LNCaP clone FGC (cell line): ENCODE data around the gene ZBTB2.
"Not testable (repeated sequence)": the region's sequence is repeated elsewhere in the genome, so short reads cannot be mapped to it uniquely, and the experiment has no call there.

ENCODE experiments used
- DNase-seq: peaks from one replicate; pipeline ENCODE4 v3.0.0-alpha.2; 2011; ENCODE audit warnings: low read depth
- H3K4me3 ChIP-seq: 2 replicates; pipeline ENCODE4 v1.5.1; 2011; ENCODE audit warnings: mild to moderate bottlenecking, low read depth, low read length, control low read depth
- TF ChIP-seq, protein P1 (sequence below): IDR thresholded peaks from 2 replicates; pipeline ENCODE4 v1.5.1; 2012; ENCODE audit warnings: mild to moderate bottlenecking; ENCODE audit not compliant: control insufficient read depth, insufficient read depth; ENCODE audit errors: extremely low read depth

The ZBTB2 gene

DNA sequence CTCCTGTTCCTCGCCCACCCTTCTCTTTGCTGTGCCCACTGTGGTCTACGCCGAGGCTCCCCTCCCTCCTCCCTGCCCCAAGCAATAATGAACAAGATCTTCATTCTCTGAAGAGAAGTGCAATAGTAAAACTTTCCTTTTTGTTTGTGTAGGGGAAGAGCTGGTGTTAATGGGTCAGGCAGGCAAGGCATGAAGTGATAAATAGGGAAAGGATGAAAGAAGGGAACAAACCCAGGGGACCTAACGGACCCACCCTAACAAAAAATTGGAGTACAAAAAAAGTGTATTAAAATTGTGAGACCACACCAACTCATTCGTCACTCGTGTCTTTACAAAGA, 66.9 kb downstream of the ZBTB2 start:
- TF ChIP-seq, protein P1, sequence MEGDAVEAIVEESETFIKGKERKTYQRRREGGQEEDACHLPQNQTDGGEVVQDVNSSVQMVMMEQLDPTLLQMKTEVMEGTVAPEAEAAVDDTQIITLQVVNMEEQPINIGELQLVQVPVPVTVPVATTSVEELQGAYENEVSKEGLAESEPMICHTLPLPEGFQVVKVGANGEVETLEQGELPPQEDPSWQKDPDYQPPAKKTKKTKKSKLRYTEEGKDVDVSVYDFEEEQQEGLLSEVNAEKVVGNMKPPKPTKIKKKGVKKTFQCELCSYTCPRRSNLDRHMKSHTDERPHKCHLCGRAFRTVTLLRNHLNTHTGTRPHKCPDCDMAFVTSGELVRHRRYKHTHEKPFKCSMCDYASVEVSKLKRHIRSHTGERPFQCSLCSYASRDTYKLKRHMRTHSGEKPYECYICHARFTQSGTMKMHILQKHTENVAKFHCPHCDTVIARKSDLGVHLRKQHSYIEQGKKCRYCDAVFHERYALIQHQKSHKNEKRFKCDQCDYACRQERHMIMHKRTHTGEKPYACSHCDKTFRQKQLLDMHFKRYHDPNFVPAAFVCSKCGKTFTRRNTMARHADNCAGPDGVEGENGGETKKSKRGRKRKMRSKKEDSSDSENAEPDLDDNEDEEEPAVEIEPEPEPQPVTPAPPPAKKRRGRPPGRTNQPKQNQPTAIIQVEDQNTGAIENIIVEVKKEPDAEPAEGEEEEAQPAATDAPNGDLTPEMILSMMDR: no peak
- H3K4me3 ChIP-seq: no peak overlapping the region
- DNase-seq: no peak

DNA sequence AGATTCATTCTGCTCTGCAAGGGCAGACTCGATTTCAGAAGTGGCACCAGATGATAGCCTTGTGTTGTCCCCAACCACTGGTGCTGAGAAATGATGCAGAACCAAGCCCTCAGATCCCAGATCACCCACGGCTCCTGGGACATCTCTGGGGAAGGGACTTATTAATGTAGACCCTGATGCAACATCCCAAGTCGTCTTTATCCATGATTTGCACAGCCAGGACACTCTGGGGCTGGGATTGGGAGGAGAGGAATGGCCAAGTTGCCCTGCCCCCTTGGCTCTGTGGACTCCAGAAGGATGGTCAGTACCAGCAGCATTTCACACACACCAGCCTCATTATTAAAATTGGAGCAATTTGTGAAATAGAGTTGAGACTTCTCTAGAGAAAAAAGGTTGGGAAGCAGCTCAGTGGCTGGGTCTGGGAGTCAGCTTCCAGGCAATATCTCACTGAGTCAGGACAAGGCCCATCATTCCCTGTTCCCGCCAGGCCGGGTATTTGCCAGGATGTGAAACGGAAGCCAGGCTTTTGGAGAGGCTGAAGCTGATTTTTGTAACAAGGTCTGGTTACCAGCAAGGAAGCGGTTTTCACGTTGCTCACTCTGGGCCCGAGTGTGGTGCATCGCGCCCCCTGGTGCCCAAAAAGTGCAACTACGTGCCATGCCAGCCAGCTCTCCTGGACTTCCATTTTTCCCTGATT, 67.4 kb downstream of the ZBTB2 start:
- no peak for DNase-seq
- TF ChIP-seq, protein P1: peak; percentile 94
- no peak overlapping the region for H3K4me3 ChIP-seq

DNA sequence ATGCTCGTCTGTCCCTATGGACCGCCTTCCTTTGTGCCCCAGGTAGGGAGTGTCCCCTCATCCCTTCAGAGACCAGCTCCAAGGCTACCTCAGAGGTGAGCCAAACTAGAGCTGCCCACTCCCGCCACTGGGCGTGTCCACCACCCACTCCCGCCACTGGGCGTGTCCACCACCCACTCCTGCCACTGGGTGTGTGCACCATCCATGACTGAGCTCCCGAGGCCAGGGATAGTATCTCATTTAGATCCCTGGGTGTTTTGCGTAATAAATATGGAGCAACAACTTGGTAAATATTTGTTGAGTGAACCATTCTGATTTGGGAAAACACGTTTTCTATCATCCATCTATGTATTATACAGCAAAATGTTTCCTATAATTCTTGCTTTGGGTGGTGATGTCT, 68.8 kb downstream of the ZBTB2 start:
- no peak for DNase-seq
- TF ChIP-seq, protein P1: no peak

DNA sequence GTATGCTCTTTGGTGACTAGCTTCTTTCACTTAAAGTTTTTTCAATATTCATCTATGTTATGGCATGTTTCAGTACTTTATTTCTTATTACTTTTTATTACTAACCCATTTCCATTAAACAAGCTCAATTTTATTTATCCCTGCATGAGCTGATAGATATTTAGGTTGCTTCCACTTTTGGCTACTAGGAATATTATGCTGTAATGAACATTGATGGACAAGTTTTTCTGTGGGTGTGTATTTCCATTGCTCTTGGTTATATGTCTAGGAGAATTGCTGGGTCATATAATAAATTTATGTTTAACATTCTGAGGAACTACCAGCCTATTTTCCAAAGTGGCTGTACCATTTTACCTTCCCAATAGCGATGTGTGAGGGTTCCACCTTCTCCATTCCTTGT, 69.9 kb downstream of the ZBTB2 start:
- no peak overlapping the region for H3K4me3 ChIP-seq
- TF ChIP-seq, protein P1: no peak
- no peak for DNase-seq

More for the DNA sequence above, 68.8 kb downstream of the ZBTB2 start:
- no peak overlapping the region for H3K4me3 ChIP-seq

DNA sequence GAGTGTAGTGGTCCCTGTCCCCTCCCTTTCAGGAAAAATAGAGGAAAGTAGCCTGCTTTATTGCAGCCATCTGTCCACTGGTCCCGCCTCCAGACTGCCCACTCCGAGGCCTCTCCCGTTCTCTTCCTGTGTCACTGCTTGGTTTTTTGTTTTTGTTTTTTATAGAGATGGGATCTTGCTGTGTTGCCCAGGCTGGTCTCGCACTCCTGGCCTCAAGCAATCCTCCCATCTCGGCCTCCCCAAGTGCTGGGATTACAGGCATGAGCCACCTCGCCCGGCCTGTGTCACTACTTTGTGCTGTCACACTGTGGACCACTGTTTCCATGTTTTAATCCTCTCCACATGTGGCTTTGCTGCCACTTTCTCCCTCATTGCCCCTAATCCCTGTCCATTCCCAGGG, 71.2 kb downstream of the ZBTB2 start:
- DNase-seq: no peak
- TF ChIP-seq, protein P1: no peak
- H3K4me3 ChIP-seq: no peak overlapping the region

DNA sequence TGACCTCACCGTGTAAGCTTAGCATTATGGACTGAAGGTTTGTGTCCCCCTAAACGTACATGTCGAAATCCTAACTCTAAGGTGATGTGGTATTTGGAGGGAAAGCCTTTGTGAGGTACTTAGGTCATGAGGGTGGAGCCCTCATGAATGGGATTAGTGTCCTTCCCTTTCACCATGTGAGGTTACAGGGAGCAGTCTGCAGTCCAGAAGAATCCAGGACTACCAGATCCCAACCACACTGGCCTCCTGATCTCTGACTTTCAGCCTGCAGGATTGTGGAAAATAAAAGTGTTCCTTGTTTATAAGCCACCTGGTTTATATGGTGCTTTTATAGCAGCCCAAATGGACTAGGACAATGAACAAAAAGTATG, 73.4 kb downstream of the ZBTB2 start:
- no peak overlapping the region for H3K4me3 ChIP-seq
- TF ChIP-seq, protein P1: no peak
- no peak for DNase-seq

DNA sequence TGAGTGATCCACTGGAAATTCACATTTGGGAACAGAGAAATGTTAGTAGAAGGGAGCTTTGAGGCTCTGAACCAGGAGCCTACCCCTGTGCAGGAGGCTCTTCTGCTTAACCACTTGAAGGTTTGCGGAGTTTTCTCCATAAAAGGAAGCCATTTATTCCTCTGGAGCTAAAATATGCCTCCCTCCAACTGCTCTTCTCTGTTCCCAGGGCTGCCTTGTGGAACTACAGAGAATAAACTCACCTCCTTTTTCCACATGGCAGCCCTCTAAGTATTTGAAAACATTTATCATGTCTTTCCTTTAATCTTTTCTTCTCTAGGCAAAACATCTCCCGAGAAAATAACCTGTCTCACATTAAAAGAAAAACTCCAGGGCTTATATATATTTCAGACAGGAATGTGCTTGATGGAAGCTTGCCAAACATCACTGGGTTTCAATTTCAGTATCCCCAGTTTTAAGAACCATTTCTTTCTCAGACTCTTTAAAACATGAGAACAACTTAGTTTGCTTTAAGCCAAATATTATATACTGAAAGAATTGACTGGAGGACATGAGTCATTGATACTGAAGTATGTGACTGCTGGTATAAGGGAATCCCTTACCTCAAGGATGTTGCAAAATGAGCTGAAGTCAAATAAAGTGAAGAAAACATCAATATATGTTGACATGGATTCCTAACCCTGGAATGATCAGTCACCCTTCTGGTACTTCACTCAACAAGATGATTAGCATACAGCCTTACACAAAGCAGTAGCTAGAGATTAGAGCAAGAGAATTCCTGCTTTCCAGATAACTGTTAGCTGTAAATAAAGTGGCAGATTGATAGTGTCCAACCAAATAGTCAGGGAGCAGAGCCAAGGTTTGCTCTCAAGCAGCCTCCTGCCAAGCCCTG, 74.0 kb downstream of the ZBTB2 start:
- TF ChIP-seq, protein P1: no peak
- H3K4me3 ChIP-seq: no peak overlapping the region
- no peak for DNase-seq

DNA sequence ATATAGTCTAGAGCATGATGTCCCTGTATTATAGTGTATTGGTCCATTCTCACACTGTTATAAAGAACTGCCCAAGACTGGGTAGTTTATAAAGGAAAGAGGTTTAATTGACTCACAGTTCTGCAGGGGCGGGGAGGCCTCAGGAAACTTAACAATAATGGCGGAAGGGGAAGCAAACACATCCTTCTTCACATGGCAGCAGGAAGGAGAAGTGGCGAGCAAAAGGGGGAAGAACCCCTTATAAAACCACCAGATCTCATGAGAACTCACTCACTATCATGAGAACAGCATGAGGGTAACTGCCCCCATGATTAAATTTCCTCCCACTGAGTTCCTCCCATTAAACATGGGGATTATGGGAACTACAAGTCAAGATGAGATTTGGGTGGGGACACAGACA, 75.7 kb downstream of the ZBTB2 start:
- not testable (repeated sequence) for H3K4me3 ChIP-seq, DNase-seq
